Neuronal stem cell (in vitro differentiated cells): ENCODE results near the gene NEUROD2.

Experiments used
- DNase-seq: peaks from one replicate; pipeline ENCODE4 v3.0.0-alpha.2; 2013; ENCODE audit warnings: low spot score
- H2AFZ ChIP-seq: one replicate; pipeline ENCODE4 v1.6.1; 2013; ENCODE audit warnings: mild to moderate bottlenecking, low read length, inconsistent platforms
- H2AK5ac ChIP-seq: 2 replicates; pipeline ENCODE4 v1.6.1; 2013; ENCODE audit warnings: low read depth, mild to moderate bottlenecking, inconsistent platforms, low read length, moderate library complexity, mixed read lengths
- H2BK120ac ChIP-seq: 2 replicates; pipeline ENCODE4 v1.6.1; 2013; ENCODE audit warnings: low read depth, mild to moderate bottlenecking, inconsistent platforms, low read length, moderate library complexity, mixed read lengths
- H2BK12ac ChIP-seq: one replicate; pipeline ENCODE4 v1.6.1; 2013; ENCODE audit warnings: low read length, inconsistent platforms
- H2BK15ac ChIP-seq: 2 replicates; pipeline ENCODE4 v1.6.1; 2013; ENCODE audit warnings: mild to moderate bottlenecking, low read length, inconsistent platforms, mixed read lengths
- H2BK5ac ChIP-seq: one replicate; pipeline ENCODE4 v1.6.1; 2013; ENCODE audit warnings: inconsistent platforms, mild to moderate bottlenecking, low read length, moderate library complexity
- H3K14ac ChIP-seq: one replicate; pipeline ENCODE4 v1.6.1; 2013; ENCODE audit warnings: low read length, inconsistent platforms
- H3K18ac ChIP-seq: 2 replicates; pipeline ENCODE4 v1.6.1; 2013; ENCODE audit warnings: low read length, inconsistent platforms
- H3K23ac ChIP-seq: 2 replicates; pipeline ENCODE4 v1.6.1; 2013; ENCODE audit warnings: low read depth, mild to moderate bottlenecking, mixed read lengths, low read length, inconsistent platforms; ENCODE audit not compliant: poor library complexity
- H3K27ac ChIP-seq: replicated peaks from 3 replicates; pipeline ENCODE4 v1.5.1; 2013; ENCODE audit warnings: low read length, inconsistent platforms
- H3K27me3 ChIP-seq, 3 experiments: 2 replicates each; pipeline ENCODE4 v1.6.1; 2013; ENCODE audit warnings: low read length in 3 of 3, mild to moderate bottlenecking in 2 of 3, inconsistent platforms in 1 of 3, low read depth in 1 of 3, mixed read lengths in 1 of 3, moderate library complexity in 1 of 3; ENCODE audit not compliant: control insufficient read depth in 3 of 3, insufficient read depth in 3 of 3
- H3K36me3 ChIP-seq, 2 donors: replicated peaks in 1 of 2; 2 replicates each; pipeline ENCODE4 v1.6.1; 2013; ENCODE audit warnings: low read length in 2 of 2; ENCODE audit not compliant: control insufficient read depth in 2 of 2, insufficient read depth in 2 of 2
- H3K4ac ChIP-seq: 2 replicates; pipeline ENCODE4 v1.6.1; 2013; ENCODE audit warnings: inconsistent platforms, mild to moderate bottlenecking, low read length, moderate library complexity
- H3K4me1 ChIP-seq, 2 donors: 1 replicate in 1 of 2; 2 replicates in 1 of 2; pipeline ENCODE4 v1.6.1; 2013; ENCODE audit warnings: low read length in 2 of 2, low read depth in 1 of 2; ENCODE audit not compliant: control insufficient read depth in 2 of 2, insufficient read depth in 1 of 2
- H3K4me2 ChIP-seq: one replicate; pipeline ENCODE4 v1.6.1; 2013; ENCODE audit warnings: mild to moderate bottlenecking, low read length, inconsistent platforms; ENCODE audit not compliant: insufficient read depth, poor library complexity, severe bottlenecking
- H3K4me3 ChIP-seq, 2 donors: 2 replicates each; pipeline ENCODE4 v1.5.1; 2013; ENCODE audit warnings: low read length in 2 of 2, mild to moderate bottlenecking in 2 of 2, inconsistent platforms in 1 of 2, moderate library complexity in 1 of 2
- H3K79me1 ChIP-seq: one replicate; pipeline ENCODE4 v1.6.1; 2013; ENCODE audit warnings: low read depth, mild to moderate bottlenecking, inconsistent platforms, low read length, moderate library complexity
- H3K9ac ChIP-seq: one replicate; pipeline ENCODE4 v1.6.1; 2013; ENCODE audit warnings: mild to moderate bottlenecking, low read depth, low read length, inconsistent platforms; ENCODE audit not compliant: poor library complexity
- H3K9me3 ChIP-seq, 2 donors: replicated peaks in 1 of 2; 2 replicates each; pipeline versions ENCODE3 to v1.6.1; 2013; ENCODE audit warnings: low read length in 2 of 2, mild to moderate bottlenecking in 2 of 2, inconsistent platforms in 1 of 2, low read depth in 1 of 2, mixed read lengths in 1 of 2, moderate library complexity in 1 of 2; ENCODE audit not compliant: control insufficient read depth in 2 of 2, insufficient read depth in 1 of 2
- H4K8ac ChIP-seq: one replicate; pipeline ENCODE4 v1.6.1; 2013; ENCODE audit warnings: low read depth, mild to moderate bottlenecking, inconsistent platforms, low read length, moderate library complexity
- H4K91ac ChIP-seq: one replicate; pipeline ENCODE4 v1.6.1; 2013; ENCODE audit warnings: low read length, low read depth, mild to moderate bottlenecking, inconsistent platforms; ENCODE audit not compliant: poor library complexity
- WGBS, 2 donors: extraction: QIAGEN DNeasy Blood & Tissue Kit; methylation state at CpG; one replicate each; pipeline ENCODE4 v1.1.7; 2013; ENCODE audit warnings: missing lambda C conversion rate in 2 of 2, mixed read lengths in 1 of 2; ENCODE audit not compliant: insufficient read length in 2 of 2, insufficient replicate concordance in 1 of 2; ENCODE audit errors: extremely low coverage in 2 of 2; 5-methylcytosine and 5-hydroxymethylcytosine counted together

Gene NEUROD2

DNA sequence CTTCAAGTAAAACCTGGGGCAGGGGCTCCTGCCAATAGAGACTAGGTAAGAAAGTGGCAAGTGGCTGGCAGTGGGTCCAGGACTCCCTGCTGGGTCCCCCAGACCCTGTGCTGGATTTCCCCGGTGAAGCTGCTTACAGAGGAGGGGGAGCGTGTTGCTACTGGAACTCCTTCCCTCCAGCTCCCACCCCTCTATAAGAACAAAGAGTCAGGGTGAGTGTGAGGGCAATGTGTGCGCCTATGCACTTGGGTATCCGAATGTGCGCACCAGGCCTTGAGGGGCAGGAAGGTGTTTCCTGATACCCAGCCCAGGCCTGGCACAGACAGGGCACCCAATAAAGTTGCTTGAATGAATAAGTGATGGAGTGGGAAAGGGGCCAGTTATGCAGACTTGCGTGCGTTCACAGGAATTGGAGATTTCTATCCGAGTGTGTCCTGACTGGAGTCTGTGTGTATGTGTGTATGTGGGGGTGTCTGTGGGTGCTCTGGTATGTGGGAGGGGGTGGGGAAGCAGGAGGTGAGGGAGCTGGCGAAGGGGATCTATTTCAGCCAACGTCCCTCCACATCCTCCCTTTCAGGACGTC, 11.7 kb downstream of the NEUROD2 start:
- Histone ChIP-seq H3K27ac (no peak overlapping the region), H3K14ac (no peak overlapping the region), H2BK120ac (no peak overlapping the region), H3K9me3 (peaks cover 0 to 2% of the 10 kb centered on the region in 2 donors), H2BK15ac (no peak overlapping the region), H3K36me3 (no peaks in the 10 kb centered on the region), H3K27me3 (peaks cover 53 to 98% (median 85%) of the 10 kb centered on the region in 3 experiments), H4K8ac (no peak overlapping the region), H3K9ac (no peak overlapping the region), H3K23ac (no peak overlapping the region), H4K91ac (no peak overlapping the region), H3K4me1 (no peaks in the 10 kb centered on the region), H3K4ac (no peak overlapping the region), H2BK5ac (no peak overlapping the region), H3K4me2 (no peak overlapping the region), H2AK5ac (no peak overlapping the region), H2BK12ac (no peak overlapping the region), H3K18ac (no peak overlapping the region), H3K79me1 (no peaks in the 10 kb centered on the region), H2AFZ (no peak overlapping the region), H3K4me3 (no peak overlapping the region)
- no peak for DNase-seq
- no CpG with 5 or more reads among the region's 11 CpGs for WGBS, 2 donors

GRCh38 chr17:39595294-39595693, 12.4 kb downstream of the NEUROD2 start:
- no peak overlapping the region for H4K8ac ChIP-seq
- peaks cover 0 to 2% of the 10 kb centered on the region in 2 donors for H3K9me3 ChIP-seq
- peaks cover 46 to 91% (median 78%) of the 10 kb centered on the region in 3 experiments for H3K27me3 ChIP-seq
- no peak overlapping the region for H3K9ac ChIP-seq
- no CpG with 5 or more reads among the region's 4 CpGs for WGBS, 2 donors
- H2BK5ac ChIP-seq, result no peak overlapping the region
- H3K4ac ChIP-seq, result no peak overlapping the region
- H2BK120ac ChIP-seq, result no peak overlapping the region
- no peak overlapping the region for H3K14ac ChIP-seq
- no peak overlapping the region for H3K4me3 ChIP-seq
- H3K23ac ChIP-seq, result no peak overlapping the region
- H2BK12ac ChIP-seq, result no peak overlapping the region
- no peaks in the 10 kb centered on the region for H3K4me1 ChIP-seq
- H3K4me2 ChIP-seq, result no peak overlapping the region
- H3K36me3 ChIP-seq, result no peaks in the 10 kb centered on the region
- no peak overlapping the region for H2AK5ac ChIP-seq
- H3K18ac ChIP-seq, result no peak overlapping the region
- H2BK15ac ChIP-seq, result no peak overlapping the region
- no peak overlapping the region for H3K27ac ChIP-seq
- no peak overlapping the region for H2AFZ ChIP-seq
- no peaks in the 10 kb centered on the region for H3K79me1 ChIP-seq
- H4K91ac ChIP-seq, result no peak overlapping the region
- no peak for DNase-seq

- Histone ChIP-seq H3K36me3 (no peaks in the 10 kb centered on the region), H2BK120ac (no peak overlapping the region), H3K4me1 (no peaks in the 10 kb centered on the region), H3K14ac (no peak overlapping the region), H2BK5ac (no peak overlapping the region), H3K27me3 (peaks cover 28 to 80% (median 62%) of the 10 kb centered on the region in 3 experiments), H3K4ac (no peak overlapping the region), H3K23ac (no peak overlapping the region), H3K4me3 (peak overlapping the region in 1 of 2 donors; percentile 65), H4K8ac (no peak overlapping the region), H2AK5ac (no peak overlapping the region), H3K4me2 (no peak overlapping the region), H4K91ac (no peak overlapping the region), H3K79me1 (no peaks in the 10 kb centered on the region), H3K9me3 (peaks cover 0 to 2% of the 10 kb centered on the region in 2 donors), H3K18ac (no peak overlapping the region), H2AFZ (no peak overlapping the region), H3K27ac (no peak overlapping the region), H2BK15ac (no peak overlapping the region), H2BK12ac (no peak overlapping the region), H3K9ac (no peak overlapping the region)
- no CpG with 5 or more reads among the region's 2 CpGs for WGBS, 2 donors
- no peak for DNase-seq
These were observed 14.3 kb downstream of the NEUROD2 start for GRCh38 chr17:39593371-39593770.

- no CpG with 5 or more reads among the region's 22 CpGs for WGBS, 2 donors
- H2BK15ac ChIP-seq, result no peak overlapping the region
- DNase-seq, result peak; percentile 82
These were observed 15.5 kb downstream of the NEUROD2 start for GRCh38 chr17:39591958-39592954.

More at GRCh38 chr17:39591958-39592954, 15.5 kb downstream of the NEUROD2 start:
- Histone ChIP-seq H3K4me1 (no peaks in the 10 kb centered on the region), H3K18ac (peak overlapping the region; percentile 22), H3K9ac (peak overlapping the region; percentile 52), H3K4me2 (no peak overlapping the region), H2BK120ac (no peak overlapping the region), H3K79me1 (no peaks in the 10 kb centered on the region), H3K4ac (no peak overlapping the region), H2BK12ac (no peak overlapping the region), H3K4me3 (no peak overlapping the region), H2AFZ (no peak overlapping the region), H2BK5ac (no peak overlapping the region), H3K14ac (no peak overlapping the region), H2AK5ac (no peak overlapping the region), H3K27me3 (peaks cover 21 to 78% (median 53%) of the 10 kb centered on the region in 3 experiments), H4K91ac (no peak overlapping the region), H3K27ac (no peak overlapping the region), H3K23ac (peak overlapping the region; percentile 39), H3K9me3 (peaks cover 0 to 2% of the 10 kb centered on the region in 2 donors), H4K8ac (no peak overlapping the region), H3K36me3 (no peaks in the 10 kb centered on the region)
